CD4-positive, alpha-beta T cell treated with Interleukin-12 subunit alpha and Interleukin-12 subunit beta, for 1 hour (primary cell): ENCODE results near the gene ROBO2.

Experiments
- DNase-seq: peaks from one replicate; pipeline ENCODE4 v3.0.0-alpha.2; 2020

ROBO2 gene

DNA sequence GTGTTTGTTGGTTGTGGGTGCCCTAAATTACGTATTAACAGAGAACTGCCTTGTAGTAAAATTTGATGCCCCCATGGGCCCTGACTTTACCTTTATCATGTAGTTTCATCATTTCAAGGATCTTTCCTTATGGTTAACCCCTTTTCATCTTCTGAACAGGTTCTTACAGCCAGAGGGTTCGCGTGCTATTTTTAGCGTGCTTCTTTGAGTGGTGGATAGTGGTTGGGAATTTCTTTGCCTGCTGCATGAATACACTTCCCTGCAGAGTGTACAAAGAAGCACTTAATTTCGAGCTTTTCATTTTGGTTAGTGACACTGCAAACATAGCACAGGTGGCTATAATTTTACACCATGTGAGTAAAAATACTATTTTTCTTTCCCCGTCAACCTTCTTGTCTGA is 231.8 kb downstream of the ROBO2 start:
- no peak for DNase-seq

DNA sequence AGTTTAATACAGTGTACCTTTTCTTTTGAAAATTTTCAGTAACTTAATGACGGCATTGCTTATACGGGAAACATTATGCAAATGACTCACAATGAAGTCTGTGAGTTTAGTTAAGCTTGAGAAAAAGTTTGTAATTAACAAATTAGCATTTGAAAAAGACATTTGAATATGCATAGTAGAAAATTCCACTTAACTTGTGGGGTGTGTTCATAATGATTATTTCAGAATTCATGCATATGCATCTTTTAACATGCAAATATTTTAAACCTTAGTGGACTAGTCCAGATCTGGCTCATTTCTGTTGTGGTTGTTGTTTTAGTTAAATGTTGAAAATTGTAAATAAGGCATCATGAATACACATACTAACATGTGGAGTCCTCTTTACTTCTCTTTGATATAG is 239.4 kb downstream of the ROBO2 start:
- DNase-seq = no peak

DNA sequence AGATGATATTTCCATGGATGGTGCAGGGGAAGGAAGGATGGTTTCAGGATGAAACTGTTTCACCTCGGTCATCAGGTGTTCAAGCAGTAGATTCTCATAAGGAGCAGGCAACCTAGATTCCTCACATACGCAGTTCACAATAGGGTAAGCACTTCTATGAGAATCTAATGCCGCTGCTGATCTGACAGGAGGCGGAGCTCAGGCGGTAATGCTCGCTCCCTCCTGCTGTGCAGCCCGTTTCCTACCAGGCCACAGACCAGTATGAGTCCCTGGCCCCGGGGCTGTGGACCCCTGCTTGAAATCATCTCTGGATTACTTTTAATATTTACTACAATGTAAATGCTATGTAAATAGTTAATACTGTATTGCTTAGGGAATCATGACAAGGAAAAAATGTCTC is 241.8 kb downstream of the ROBO2 start:
- DNase-seq = no peak

DNA sequence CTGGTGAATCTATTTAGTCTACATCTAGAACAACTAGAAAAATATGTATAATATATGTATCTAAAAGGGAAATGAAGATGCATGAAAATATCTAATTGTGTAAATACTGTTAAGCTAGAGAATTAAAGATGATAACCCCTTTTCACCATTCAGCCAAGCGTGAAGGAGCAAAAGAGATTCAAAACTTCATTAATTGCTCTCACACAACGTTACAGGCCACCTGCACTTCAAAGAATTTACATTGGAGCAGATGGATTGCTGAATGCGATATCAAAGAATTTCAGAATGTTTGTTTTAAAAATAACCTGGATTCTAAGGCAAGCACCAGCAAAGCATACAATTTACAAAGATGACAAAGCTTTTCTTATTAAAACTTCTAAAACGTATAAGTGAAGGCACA is 243.2 kb downstream of the ROBO2 start:
- DNase-seq = no peak

DNA sequence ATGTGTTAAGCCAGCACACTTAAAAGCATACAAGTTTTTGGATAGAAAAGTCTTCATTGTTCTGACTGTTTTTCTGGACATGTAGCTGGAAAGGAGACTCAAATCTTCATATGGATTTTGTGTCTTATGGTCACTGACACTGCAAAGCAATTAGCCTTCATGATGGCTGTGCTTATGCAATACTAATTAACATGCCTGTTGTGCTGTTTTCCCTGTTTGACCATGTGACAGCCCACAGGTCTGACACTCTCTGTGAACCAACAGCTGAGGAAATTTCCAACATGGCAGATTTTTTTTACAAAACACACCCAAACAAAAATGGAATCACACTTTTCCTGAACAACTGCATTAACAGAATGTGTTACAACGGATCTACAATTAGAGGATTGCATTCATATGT is 248.4 kb downstream of the ROBO2 start:
- DNase-seq = no peak

DNA sequence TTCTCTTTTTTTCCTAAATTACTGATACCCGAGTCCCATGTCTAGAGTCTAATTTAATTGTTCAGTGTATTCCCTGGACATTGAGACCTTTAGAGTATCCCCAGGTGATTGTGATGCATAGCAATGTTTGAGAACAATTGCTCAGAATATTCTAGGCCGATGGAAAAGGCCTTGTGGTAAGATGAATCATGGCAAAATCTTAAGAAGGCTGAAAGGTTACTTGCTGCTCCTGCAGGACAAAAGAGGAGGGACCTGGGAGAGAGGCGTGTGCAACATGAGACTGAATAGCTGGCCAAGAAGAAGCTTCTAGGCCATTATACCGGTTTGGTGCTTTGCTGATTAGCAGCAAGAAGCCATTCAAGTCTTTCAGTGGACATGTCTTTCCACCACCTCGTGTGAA is 256.6 kb downstream of the ROBO2 start:
- DNase-seq = no peak

DNA sequence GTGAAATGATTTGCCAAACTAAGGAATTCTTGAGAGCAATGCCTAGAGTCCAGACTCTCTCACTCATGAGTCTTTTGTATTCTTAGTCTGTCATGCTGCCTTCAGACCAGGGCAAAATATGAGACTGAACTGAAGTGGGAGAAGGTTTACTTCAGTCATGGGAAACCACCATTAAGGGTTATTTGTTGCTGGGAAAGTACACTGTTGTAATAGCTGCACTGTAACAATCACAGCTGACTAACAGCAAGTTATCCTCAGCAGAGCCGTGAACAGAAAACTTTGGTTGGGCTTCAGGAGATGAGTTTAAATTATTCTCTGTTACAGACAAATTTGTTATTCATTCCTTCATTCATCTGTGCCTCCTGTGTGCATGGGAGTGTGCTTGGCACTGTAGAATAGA is 258.5 kb downstream of the ROBO2 start:
- DNase-seq = no peak

DNA sequence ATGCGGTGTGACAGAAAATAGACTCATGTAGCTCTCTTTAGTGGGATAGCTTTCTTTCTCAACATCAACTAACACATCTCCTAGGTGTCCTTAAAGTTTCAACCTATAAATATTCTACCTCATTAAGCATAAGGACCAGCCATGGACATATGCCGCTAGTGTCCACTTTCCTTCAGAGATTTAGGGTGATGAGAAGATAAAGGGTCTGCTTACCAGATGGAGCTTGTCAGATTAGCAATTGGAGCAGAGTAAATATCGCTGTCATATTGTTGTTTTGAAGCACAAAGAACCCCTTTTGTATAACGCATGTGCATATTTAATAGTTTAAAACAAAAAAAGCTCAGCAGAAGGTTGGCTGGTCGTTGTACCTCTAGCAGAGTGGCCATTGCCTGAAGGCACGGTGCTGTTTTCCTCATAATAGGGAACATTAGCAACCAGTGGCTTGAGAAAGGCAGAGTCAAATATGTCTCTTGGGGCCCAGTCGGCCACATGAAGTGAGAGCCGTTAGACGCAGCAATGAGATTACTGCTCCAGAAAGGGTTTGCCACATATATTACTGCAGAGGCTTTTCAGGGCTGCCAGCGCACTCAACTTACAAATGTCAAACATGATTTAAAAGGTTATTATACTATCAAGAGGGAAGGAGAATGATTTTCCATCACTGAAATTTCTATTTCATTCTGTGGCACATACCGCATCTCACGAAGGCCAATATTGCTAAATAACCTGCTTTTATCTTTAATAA is 264.2 kb downstream of the ROBO2 start:
- DNase-seq = no peak

DNA sequence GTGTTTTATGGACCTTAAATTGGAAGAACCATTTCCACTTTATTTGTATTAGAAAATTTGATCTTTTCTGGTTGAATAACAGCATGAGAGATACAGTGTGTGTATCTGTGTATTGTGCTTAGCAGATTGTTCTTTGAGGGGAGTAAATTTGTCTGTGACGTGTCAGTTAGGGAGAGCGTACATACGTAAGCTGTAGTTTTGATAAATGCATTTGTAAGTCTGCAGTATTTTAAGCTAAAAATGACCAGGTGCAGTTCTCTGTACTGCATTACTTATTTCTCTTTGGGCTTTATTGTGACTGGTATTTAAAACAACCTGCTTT is 264.8 kb downstream of the ROBO2 start:
- DNase-seq = no peak

DNA sequence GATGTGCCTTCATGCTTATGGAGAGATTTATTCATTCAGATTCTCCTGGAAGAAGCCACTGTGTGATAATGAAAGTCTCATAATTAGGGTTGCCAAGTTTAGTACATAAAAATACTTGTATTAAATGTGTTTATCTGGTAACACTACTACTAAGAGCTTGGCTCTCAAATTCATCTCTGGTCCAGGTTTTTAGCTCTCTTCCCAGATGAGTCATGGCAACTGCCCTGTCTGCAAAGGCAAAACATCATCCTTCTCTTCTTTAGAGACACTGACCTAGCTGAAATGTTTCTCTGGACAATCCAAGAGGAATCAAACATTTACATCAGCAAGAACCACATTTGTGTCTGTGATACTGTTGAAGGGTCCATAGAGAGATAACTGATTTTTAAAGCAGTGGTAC is 269.6 kb downstream of the ROBO2 start:
- DNase-seq = no peak

DNA sequence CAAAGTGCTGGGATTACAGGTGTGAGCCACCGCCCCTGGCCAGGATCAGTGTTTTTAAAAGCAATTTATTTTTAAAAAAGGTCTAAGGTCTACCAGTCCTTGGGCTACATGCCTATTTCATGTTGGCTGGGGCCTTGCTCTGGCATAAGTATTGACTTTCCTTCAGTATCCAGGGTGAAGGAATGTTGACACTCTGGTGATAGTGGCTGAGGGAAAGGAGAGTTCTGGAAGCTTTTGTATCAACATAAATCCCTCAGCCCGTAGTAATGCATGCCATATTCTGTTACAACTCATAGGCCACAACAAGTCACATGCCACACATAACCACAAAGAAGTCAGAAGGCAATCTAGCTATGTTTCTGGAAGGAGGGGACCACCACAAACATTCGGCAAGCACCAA is 273.9 kb downstream of the ROBO2 start:
- DNase-seq = no peak

DNA sequence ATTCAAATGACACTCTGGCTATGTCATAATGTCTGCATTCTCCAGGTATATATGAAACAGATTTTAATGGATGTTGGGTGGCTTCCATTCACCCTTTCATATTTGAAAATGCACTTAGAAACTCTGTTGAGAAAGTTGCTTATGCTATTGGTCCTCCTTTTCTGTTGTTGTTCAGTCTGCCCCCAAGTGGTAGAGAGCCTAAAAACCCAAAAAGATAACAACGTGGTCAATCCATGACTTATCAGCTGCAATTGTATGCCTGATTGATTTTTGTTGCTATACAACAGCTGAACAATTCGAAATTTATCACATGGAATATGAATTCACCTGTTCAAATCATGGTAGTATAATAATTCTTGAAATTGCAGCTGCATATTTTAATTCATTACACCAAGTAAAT is 279.8 kb downstream of the ROBO2 start:
- DNase-seq = no peak

DNA sequence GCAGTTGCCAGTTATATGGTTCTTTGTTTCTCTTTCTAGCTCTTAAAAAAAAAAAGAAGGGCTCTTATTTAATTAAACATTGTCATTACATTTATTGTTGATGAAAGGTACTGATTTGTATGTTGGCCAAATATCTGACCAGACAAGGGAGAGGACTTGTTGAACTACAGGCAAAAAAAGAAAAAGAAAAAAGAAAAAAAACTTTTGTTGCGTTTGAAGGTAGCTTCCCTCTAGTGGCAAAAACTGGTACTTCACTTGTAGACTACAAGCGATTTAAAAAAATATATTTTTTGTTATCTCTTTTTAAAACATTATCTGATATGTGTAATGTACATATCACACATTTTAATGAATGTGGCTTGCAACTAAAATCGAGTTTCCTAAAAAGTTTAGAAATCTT is 280.6 kb downstream of the ROBO2 start:
- no peak for DNase-seq

DNA sequence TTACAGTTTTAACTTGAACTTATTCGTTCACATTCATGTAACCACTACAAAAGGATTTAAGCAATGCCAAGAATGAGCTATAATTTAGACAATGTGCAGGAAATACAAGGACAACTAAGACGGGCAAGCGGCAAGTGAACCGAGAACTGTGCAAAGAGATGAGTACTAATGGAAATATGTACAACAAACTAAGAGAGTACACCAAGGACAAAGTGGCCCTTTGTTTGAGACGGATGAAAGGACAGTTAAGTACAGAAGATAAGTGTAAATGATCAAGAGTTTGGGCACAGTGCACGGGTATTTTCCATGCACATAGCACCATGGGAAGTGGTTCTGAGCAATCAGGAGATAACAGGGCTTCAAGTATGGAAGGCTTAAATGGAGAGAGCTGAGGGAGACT is 281.7 kb downstream of the ROBO2 start:
- no peak for DNase-seq

DNA sequence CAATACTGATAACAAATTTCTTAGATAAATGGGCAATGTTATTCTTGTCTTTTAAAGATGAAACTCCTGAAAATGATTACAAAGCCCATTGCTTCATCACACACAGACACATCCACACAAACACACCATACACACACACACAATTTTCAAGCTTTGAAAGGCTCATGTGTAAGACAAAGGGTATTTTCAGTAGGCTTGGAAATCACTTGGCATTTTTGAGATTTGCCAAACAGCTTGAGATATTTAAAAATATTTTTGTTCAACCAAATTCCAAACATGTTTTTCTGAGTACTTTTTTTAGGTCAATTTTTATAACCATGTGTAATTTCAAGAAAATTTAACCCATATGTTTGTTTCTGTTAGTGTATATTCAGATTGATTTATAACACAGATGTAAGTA is 283.7 kb downstream of the ROBO2 start:
- no peak for DNase-seq

DNA sequence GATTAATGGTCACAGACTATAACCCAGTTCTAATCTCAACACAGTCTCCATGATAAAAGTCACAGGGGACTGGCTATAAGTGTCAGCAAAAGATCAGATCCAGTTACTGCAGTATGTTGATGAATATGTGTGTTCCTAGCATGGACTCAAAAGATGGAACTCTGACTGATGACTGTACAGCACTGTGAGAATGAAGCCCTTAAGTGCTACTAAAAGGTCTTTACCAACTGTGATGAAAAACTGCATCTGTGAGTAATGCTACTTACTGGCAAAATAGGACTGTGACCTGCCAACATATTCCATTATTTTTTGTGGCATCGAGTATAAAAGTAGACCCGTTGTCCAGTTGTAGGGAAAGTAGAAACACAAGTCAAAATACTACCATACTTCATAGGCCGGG is 284.2 kb downstream of the ROBO2 start:
- DNase-seq = no peak

DNA sequence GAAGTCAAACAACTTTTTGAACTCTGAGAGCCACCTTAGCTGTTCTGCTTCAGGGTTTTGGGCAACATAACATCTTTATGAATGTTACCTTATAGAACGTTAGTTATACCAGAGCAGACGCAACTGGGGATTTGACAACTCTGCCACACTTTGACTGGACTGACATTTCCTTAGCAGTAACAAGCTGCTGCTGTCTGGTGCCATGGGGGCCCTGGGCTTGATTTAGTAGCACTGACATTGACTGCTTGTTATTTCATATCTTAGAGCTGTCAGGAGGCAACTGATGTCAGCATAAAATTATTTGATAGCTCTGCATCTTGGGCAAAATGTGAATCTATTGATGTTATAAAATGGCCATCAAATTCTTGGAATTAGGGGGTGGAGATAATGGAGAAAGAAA is 285.4 kb downstream of the ROBO2 start:
- no peak for DNase-seq

DNA sequence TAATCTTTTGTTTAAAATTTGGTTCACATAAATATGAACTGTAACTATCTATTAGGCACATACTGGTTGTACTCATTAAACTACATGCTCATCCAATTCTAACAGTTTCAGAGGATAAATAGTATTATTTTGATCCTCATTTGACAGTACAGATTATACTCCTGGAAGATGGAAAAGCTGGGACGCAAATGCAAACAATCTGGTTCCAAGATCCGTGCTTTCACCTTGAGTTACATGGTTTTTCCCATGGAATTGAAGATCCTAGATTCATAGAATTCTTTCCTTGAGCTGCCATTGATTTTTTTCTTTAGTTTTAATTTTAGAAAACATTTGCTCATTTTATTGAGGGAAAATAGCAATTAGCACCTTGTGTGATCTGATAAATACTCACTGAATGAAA is 285.8 kb downstream of the ROBO2 start:
- no peak for DNase-seq

DNA sequence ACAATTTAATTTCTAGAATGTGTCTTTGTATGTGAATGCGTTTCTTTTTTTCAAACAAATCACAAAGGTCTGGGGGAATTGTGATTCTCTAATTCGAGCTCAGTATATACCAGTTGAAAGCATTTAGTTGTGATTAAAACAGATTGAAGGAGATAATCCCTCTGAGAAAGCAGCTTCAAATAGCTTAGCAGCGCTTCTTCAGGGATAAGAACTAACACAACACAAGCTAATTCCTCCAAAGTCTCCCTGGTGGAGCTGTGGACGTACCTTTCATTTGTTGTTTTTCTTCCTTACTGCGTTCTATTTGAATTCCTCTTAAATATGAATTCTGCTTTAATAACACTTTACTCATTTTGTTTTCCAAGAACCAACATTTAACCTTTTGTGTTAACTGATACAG is 286.7 kb downstream of the ROBO2 start:
- DNase-seq = no peak

DNA sequence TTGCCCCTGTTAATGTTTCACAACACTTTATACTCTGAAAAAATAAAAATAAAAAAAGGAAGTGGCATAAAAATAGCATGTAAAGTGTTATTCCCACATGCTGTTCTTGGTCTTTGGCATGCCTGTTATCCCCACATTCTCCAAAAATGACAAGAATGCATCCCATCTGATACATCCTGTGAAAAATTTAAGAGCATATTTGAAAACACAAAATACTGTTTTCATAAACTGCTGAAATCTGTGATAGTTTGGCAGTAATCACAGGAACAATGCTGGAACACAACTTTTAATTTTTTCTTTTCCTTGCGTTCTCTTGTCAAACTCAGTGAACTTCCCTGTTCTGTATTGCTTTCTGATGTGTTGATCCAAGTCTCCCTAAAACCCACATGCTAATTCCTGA is 288.8 kb downstream of the ROBO2 start:
- DNase-seq = no peak

DNA sequence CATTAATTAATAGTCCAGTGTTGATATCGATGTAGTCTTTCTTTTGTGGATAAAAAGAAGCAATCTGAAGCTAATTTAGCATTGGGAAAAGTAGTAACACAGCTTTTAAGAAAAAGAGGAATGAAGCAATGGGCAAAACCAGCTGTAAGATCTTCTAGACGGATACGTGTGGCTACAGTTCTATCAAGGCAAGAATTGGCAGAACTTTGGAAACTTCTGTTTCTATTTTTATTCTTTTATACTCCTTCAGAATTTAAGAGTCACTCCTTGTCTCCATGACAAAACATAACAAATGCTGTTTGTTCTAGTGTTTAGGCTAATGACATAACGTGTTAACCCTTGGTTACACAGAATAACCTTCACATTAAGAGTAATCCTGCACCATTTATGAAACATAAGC is 289.2 kb downstream of the ROBO2 start:
- DNase-seq = no peak

DNA sequence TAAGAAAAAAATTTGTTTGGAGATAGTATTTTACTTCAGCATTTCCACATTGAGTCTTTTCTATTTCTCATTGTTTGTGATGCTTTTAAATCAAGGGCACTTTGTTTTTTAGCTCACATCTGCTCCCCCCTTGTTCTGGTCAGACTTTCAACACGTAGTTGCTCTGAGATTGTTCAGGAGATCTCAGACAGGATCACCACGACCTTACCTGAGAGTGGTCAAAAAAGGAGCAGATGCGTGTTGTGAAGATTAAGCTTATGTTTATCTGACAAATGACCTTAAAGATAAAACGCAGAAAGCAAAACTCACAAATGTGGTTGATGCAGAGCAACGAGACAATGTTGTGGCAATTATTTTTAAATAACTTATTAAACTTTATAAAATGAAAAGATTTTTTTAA is 298.3 kb downstream of the ROBO2 start:
- DNase-seq = no peak

DNA sequence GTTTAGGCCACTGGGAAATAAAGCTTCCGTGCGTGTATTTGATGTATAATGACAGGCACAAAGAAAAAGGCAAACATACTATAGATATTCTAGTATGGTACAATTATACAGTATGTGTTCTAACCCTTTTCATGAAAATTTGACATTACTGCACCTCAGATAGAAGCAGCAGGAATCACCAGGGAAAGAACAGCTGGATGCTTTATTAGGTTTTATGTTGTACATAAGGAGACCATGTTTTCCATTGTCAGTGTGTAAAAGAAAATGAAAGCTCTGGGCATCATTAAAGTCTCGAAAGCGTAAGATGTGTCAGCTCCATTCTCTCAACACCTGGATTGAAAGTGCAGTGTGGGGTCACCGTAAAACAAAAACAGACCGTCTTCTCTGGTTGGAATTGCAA is 302.1 kb downstream of the ROBO2 start:
- DNase-seq = no peak

DNA sequence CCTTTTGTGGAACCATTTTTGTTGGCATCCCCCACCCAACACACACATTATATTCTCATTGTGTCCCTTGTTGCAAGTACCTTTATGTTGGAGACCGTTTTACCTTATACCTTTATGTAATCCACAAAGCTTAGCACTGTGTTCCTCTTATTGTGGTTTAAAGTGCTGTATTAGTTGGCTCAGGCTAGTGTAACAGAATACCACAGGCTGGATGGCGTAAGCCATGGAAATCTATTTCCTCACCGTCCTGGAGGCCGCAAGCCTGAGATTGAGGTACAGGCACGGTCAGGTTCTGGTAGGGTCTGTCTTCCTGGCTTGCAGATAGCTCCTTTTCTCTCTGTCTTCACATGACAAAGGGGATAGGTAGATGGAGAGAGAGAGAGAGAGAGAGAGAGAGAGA is 302.8 kb downstream of the ROBO2 start:
- DNase-seq = no peak

DNA sequence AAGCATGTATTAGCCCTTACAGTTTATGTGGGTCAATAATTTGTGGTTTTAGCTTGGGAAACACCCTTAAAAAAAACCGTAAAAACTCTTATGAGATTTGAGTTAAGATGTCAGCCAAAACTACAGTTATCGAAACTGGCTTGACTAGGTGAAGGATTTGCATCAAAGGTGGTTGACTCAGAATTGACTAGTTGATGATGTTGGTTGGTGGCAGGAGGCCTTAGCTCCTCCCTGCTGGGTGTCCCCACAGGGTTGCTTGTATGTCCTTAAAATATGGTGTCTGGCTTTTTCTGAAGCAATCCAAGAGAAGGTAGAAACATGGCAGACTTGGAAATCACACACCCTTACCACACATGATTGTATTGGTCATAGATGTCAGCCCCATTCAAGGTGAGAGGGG is 305.1 kb downstream of the ROBO2 start:
- no peak for DNase-seq
